HG03558 (cell line): ENCODE data around the gene ULBP2.

Experiments
- ATAC-seq: cut with Tn5 transposase; IDR thresholded peaks from one replicate; pipeline ENCODE4 v1.9.1; 2021; ENCODE audit warnings: moderate number of reproducible peaks; ENCODE audit not compliant: unreplicated experiment; ENCODE audit errors: extremely low read depth

ULBP2 gene

GRCh38 chr6:149941583-149942460, at the start of gene ULBP2:
Gene ULBP2 (plus strand): TSS chr6:149942014. CDS start chr6:149942073, 59 bp downstream.
- no peak for ATAC-seq

- ATAC-seq, result no peak
Measured at GRCh38 chr6:149895048-149895590, 46.7 kb upstream of the ULBP2 start.

- no peak for ATAC-seq
Measured at GRCh38 chr6:149895833-149896271, 46.0 kb upstream of the ULBP2 start.

- no peak for ATAC-seq
Measured at GRCh38 chr6:149896491-149896890, 45.3 kb upstream of the ULBP2 start.

- ATAC-seq, result no peak
Measured at GRCh38 chr6:149897015-149897697, 44.7 kb upstream of the ULBP2 start.

GRCh38 chr6:149897855-149898744, 43.7 kb upstream of the ULBP2 start, which contains the start of gene RAET1E:
Gene RAET1E (minus strand): TSS chr6:149898113. CDS start chr6:149890901, 7,212 bp downstream.
- ATAC-seq, result no peak

GRCh38 chr6:149898966-149899365, 42.8 kb upstream of the ULBP2 start:
- no peak for ATAC-seq

- ATAC-seq, result no peak
Measured at GRCh38 chr6:149899486-149899885, 42.3 kb upstream of the ULBP2 start.

GRCh38 chr6:149899926-149900619, 41.7 kb upstream of the ULBP2 start:
- ATAC-seq, result no peak

GRCh38 chr6:149900620-149901443, 41.0 kb upstream of the ULBP2 start:
- ATAC-seq, result no peak

- ATAC-seq, result no peak
Measured at GRCh38 chr6:149901444-149902140, 40.2 kb upstream of the ULBP2 start.

GRCh38 chr6:149903938-149904611, 37.7 kb upstream of the ULBP2 start:
- ATAC-seq, result no peak

- no peak for ATAC-seq
Measured at GRCh38 chr6:149904661-149905370, 37.0 kb upstream of the ULBP2 start.

GRCh38 chr6:149905371-149905910, 36.4 kb upstream of the ULBP2 start:
- no peak for ATAC-seq

GRCh38 chr6:149905911-149906371, 35.9 kb upstream of the ULBP2 start:
- ATAC-seq, result no peak

- ATAC-seq, result no peak
Measured at GRCh38 chr6:149906405-149906804, 35.4 kb upstream of the ULBP2 start.
